ENCODE results near the gene KANK3.
"Not testable (repeated sequence)": the region's sequence is repeated elsewhere in the genome, so short reads cannot be mapped to it uniquely, and the experiment has no call there.

Gene KANK3

GRCh38 chr19:8316351-8317125, 26.5 kb downstream of the KANK3 start:
- no peak for DNase-seq

- not testable (repeated sequence) for DNase-seq
Measured at GRCh38 chr19:8314981-8315640, 28.0 kb downstream of the KANK3 start.

- DNase-seq, result no peak
Measured at GRCh38 chr19:8311461-8312260, 31.4 kb downstream of the KANK3 start.

GRCh38 chr19:8310342-8311055, 32.6 kb downstream of the KANK3 start:
- DNase-seq, result no peak

GRCh38 chr19:8308891-8309291, 34.2 kb downstream of the KANK3 start:
- no peak for DNase-seq

- DNase-seq, result peak; percentile 81
Measured at GRCh38 chr19:8307965-8308866, 34.8 kb downstream of the KANK3 start, which contains the start of gene CD320. Gene CD320, minus strand, starts transcription at chr19:8308358. Its CDS starts 68 bp downstream, at chr19:8308290.

GRCh38 chr19:8307400-8307964, 35.6 kb downstream of the KANK3 start:
- no peak for DNase-seq

- no peak for DNase-seq
Measured at GRCh38 chr19:8306235-8307054, 36.6 kb downstream of the KANK3 start.

- DNase-seq, result no peak
Measured at GRCh38 chr19:8305798-8306197, 37.3 kb downstream of the KANK3 start.

- no peak for DNase-seq
Measured at GRCh38 chr19:8304841-8305621, 38.0 kb downstream of the KANK3 start.

GRCh38 chr19:8302734-8303133, 40.3 kb downstream of the KANK3 start:
- no peak for DNase-seq

GRCh38 chr19:8302357-8302691, 40.7 kb downstream of the KANK3 start:
- no peak for DNase-seq

- not testable (repeated sequence) for DNase-seq
Measured at GRCh38 chr19:8291337-8291736, 51.7 kb downstream of the KANK3 start.

GRCh38 chr19:8276508-8276907, 66.6 kb downstream of the KANK3 start:
- not testable (repeated sequence) for DNase-seq
